22Rv1 (cell line): ENCODE data around the gene DAGLB.

Source experiments
- H3K27ac ChIP-seq: fragments of 450-650 bp; 2 replicates; pipeline ENCODE4 v1.5.1; 2017
- ZFX ChIP-seq: fragments of 450-650 bp; IDR thresholded peaks from 2 replicates; pipeline ENCODE4 v1.6.1; 2017; ENCODE audit warnings: antibody characterized with exemption, borderline replicate concordance
- TF ChIP-seq, protein P1 (sequence below): fragments of 450-650 bp; IDR thresholded peaks from 2 replicates; pipeline ENCODE4 v1.5.1; 2017; ENCODE audit warnings: mild to moderate bottlenecking

Gene DAGLB

DNA sequence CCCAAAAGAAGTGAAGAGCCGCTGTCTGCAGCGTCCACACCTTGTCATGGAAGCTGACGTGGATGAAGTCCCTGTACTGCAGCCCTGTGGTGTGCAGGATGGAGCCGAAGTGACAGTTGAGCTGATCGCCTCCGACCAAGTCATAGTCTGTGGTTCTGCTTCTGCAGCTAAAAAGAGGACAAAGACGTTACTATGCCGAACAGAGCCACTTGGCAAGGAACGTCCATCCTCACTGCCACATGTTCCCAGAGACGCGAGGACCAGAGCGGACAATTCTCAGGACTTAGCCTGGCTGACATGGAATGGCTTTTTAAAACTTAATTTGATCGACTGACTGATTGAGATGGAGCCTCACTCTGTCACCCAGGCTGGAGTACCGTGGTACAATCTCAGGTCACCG is 21.8 kb downstream of the DAGLB start:
- H3K27ac ChIP-seq, result no peak overlapping the region
- TF ChIP-seq, protein P1, sequence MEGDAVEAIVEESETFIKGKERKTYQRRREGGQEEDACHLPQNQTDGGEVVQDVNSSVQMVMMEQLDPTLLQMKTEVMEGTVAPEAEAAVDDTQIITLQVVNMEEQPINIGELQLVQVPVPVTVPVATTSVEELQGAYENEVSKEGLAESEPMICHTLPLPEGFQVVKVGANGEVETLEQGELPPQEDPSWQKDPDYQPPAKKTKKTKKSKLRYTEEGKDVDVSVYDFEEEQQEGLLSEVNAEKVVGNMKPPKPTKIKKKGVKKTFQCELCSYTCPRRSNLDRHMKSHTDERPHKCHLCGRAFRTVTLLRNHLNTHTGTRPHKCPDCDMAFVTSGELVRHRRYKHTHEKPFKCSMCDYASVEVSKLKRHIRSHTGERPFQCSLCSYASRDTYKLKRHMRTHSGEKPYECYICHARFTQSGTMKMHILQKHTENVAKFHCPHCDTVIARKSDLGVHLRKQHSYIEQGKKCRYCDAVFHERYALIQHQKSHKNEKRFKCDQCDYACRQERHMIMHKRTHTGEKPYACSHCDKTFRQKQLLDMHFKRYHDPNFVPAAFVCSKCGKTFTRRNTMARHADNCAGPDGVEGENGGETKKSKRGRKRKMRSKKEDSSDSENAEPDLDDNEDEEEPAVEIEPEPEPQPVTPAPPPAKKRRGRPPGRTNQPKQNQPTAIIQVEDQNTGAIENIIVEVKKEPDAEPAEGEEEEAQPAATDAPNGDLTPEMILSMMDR, result no peak
- no peak for TF ChIP-seq ZFX

DNA sequence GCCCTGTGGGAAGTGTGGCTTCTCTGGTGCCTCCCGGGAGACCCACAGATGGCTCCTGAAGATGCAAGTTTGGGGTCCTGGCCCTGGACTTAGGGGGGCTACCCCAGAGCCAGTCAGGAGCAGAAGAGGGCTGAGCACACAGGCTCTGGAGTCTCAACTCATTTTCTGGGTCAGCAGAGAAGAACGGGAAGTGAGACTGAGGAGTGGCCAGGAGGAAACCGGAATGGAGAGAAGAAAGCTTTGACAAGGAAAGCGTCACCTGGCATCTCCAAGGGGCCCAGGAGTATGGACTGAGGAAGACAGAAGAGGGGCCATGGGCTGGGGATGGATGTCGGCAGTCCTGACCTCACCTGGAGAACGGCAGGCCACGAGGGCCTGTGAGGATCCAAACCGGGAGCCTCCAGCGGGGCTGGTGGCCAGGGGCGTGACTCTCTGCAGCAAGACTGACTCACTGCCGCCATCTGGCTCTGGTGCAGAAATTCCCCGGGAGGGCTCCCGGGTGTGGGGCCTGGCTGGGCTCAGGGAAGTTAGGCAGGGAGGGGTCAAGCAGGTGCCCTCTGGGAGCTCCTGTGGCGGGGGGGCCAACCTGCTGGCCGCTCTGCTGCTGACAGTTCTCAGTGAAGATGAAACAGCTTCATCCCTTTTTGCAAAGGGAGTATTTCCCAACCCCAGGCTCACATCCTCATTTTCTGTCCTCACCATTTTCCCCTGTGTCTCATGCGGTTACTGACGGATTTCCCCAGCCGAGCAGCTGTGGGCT is 23.6 kb downstream of the DAGLB start:
- no peak overlapping the region for H3K27ac ChIP-seq

DNA sequence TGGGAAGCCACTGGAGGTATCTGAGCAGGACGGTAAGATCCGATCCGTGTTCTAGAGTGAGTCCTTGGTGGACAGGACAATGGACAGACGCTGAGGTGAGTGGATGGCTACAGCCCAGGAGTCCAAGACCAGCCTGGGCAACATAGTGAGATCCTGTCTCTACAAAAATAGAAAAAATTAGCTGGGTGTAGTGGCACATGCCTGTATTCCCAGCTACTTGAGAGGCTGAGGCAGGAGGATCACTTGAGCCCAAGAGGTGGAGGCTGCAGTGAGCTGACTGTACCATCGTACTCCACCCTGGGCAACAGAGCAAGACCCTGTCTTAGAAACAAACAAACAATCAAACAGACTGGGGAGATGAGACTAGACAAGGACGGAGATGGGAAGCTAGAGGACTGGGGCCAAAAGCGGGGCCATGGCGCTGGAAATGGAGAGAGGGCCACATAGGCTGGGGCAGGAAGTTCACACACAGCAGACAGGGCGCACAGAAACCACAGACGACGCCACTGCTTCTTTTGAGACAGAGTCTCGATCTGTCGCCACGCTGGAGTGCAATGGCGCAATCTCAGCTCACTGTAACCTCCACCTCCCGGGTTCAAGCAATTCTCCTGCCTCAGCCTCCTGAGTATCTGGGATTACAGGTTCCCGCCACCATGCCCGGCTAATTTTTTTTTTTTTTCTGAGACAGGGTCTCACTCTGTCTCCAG is 24.7 kb downstream of the DAGLB start:
- H3K27ac ChIP-seq, result no peak overlapping the region
- TF ChIP-seq ZFX, result no peak
- TF ChIP-seq, protein P1, result no peak

More for the DNA sequence above, 23.6 kb downstream of the DAGLB start:
- TF ChIP-seq ZFX, result no peak
- TF ChIP-seq, protein P1, result no peak

DNA sequence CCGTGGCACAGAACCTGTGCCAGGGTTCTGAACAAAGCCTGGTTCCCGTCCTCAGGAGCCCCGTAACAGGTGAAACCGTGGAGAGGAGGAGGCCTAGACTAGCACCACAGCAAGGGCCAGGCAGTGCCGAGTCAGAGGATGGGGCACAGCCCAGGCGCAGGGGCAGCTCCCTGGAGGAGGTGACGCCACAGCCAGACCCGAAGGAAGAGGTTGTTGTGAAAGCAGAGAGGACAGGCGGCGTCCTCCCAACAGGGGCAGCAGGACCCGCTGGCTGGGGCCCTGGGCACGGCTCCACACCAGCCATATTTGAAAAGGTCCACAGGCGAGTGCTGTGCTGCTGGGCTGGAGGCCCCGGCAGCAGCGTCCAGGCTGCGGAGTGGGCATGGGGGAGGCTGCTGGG is 25.7 kb downstream of the DAGLB start:
- H3K27ac ChIP-seq, result no peak overlapping the region
- TF ChIP-seq ZFX, result no peak
- TF ChIP-seq, protein P1, result no peak

DNA sequence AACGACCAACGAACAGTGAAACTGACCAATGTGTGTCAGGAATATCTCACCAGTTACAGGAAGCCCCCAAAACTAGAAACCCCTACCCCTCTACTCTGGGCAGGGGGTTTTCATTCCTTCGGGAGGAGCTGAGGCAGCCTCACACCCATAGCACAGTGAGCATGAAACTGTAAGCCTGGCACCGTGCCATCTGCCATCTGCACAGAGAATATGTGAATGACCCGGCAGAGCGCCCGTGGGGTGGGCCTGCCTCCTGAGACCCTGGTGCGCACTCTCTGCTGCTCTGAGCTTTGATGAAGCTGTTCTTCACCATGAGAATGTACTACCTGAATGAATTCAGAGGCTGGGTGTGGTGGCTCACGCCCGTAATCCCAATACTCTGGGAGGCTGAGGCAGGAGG is 27.1 kb downstream of the DAGLB start:
- no peak overlapping the region for H3K27ac ChIP-seq
- no peak for TF ChIP-seq ZFX
- TF ChIP-seq, protein P1, result no peak

DNA sequence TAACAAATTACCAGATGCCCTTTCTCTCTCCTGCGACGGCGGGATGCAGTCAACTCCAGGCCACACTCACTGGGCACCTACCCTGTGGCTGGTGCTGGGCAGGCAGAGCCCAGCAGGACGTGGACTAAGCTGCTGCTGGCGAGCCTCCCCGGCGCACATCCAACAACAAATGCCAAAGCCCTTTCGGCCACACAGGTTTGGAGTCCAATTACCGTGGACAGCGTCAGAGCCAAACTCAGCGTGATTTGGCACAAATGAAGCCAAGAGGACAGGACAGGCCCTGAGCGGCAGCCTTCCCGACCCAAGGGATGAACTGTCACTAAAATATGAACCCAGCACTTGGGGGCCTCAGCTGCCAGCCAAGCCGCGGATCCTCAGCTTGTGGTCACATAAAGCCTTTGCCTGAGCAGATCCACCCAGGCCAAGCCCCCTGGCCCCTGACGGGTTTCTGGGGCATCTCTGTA is 28.4 kb downstream of the DAGLB start:
- H3K27ac ChIP-seq, result no peak overlapping the region
- TF ChIP-seq, protein P1, result no peak
- TF ChIP-seq ZFX, result no peak

DNA sequence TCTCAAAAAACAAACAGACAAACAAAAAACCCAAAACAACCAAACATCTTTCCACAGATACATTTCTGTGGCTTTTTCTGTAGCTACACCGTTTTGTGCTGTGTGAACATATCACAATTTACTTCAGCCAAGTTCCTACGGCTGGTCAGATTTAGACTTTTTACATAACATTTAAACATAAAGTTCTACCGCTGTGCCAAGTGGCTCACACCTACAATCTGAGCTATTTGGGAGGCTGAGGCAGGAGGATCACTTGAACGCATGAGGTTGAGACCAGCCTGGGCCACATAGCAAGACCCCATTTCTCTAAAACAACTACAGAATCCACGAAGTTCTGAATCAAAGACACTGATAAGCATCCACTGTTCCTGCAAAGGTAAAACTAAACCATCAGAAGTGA is 30.3 kb downstream of the DAGLB start:
- no peak overlapping the region for H3K27ac ChIP-seq
- TF ChIP-seq, protein P1, result no peak
- no peak for TF ChIP-seq ZFX
